Measurements from ENCODE around the gene CBLB. TPM values are rescaled to one million over a fixed set of nuclear protein-coding genes. Genes with fewer than 3 reads are reported as not detected.

The CBLB gene
- total RNA-seq, 4 donors from 2014 or later, result 91.2 to 173 (median 158) TPM

GRCh38 chr3:105746231-105746996, 122.4 kb downstream of the CBLB start:
- TF ChIP-seq, protein P1, sequence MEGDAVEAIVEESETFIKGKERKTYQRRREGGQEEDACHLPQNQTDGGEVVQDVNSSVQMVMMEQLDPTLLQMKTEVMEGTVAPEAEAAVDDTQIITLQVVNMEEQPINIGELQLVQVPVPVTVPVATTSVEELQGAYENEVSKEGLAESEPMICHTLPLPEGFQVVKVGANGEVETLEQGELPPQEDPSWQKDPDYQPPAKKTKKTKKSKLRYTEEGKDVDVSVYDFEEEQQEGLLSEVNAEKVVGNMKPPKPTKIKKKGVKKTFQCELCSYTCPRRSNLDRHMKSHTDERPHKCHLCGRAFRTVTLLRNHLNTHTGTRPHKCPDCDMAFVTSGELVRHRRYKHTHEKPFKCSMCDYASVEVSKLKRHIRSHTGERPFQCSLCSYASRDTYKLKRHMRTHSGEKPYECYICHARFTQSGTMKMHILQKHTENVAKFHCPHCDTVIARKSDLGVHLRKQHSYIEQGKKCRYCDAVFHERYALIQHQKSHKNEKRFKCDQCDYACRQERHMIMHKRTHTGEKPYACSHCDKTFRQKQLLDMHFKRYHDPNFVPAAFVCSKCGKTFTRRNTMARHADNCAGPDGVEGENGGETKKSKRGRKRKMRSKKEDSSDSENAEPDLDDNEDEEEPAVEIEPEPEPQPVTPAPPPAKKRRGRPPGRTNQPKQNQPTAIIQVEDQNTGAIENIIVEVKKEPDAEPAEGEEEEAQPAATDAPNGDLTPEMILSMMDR (IDR thresholded peaks at IDR 0.05; ENCODE audit: low read depth), result no peak

DNA sequence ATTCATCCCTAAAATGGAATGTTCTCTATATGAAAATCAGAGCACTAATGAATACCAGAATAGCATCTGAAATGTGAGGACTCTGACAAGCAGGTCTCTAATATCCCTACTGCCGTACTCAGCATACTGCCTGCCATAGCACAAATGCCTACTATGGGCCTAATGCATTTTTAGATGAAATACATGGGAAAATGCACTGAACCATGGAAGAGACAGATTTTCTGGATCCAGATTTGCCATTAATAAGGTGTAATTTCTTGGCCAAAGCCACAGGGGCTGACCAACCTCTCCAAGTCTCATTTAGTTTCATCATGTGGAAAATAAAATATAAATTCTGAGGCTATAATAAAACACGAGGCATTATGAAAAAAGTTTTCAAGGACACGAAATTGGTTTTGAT, 123.8 kb downstream of the CBLB start:
- TF ChIP-seq, protein P1 (IDR thresholded peaks at IDR 0.05; ENCODE audit: low read depth), result no peak

- TF ChIP-seq, protein P1 (IDR thresholded peaks at IDR 0.05; ENCODE audit: low read depth), result no peak
Measured at GRCh38 chr3:105744202-105744601, 124.6 kb downstream of the CBLB start.

DNA sequence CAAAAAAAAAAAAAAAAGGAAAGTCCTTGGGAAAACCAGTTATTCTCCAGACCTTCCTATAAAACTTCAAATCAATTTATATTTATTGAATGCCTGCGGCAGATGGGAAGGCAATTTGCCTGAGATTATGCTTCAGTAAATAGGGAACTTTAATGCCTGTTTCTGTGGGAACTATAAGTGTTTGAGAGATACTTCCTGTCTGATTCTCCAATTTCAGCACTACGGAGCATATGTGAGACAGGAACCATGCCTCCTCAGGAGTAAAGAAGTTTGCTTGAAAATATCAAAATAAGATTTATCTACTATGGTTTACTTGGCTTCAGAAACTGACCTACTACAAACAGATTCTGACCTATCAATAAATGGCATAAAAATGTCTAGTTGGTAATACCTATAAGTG, 135.5 kb downstream of the CBLB start:
- TF ChIP-seq, protein P1 (IDR thresholded peaks at IDR 0.05; ENCODE audit: low read depth), result no peak

- TF ChIP-seq, protein P1 (IDR thresholded peaks at IDR 0.05; ENCODE audit: low read depth), result no peak
Measured at GRCh38 chr3:105731686-105732085, 137.1 kb downstream of the CBLB start.

- TF ChIP-seq, protein P1 (IDR thresholded peaks at IDR 0.05; ENCODE audit: low read depth), result no peak
Measured at GRCh38 chr3:105730801-105731354, 137.9 kb downstream of the CBLB start.

- TF ChIP-seq, protein P1 (IDR thresholded peaks at IDR 0.05; ENCODE audit: low read depth), result no peak
Measured at GRCh38 chr3:105729667-105730066, 139.1 kb downstream of the CBLB start.
